ENCODE results near the gene FANCC. TPM values are rescaled to one million over a fixed set of nuclear protein-coding genes. Genes with fewer than 3 reads are reported as not detected.

FANCC gene
- total RNA-seq, 1 experiment from 2014 or later = 14.6 TPM

- DNase-seq (ENCODE audit: extremely low read depth, low read depth) = no peak
Measured at GRCh38 chr9:95201206-95201605, 116.3 kb downstream of the FANCC start.

- no peak for DNase-seq (ENCODE audit: extremely low read depth, low read depth)
Measured at GRCh38 chr9:95197692-95198271, 119.7 kb downstream of the FANCC start.

- no peak for DNase-seq (ENCODE audit: extremely low read depth, low read depth)
Measured at GRCh38 chr9:95193480-95193879, 124.0 kb downstream of the FANCC start.

- DNase-seq (ENCODE audit: extremely low read depth, low read depth) = no peak
Measured at GRCh38 chr9:95193067-95193466, 124.4 kb downstream of the FANCC start.

GRCh38 chr9:95192631-95193030 lies 124.9 kb downstream of the FANCC start:
- DNase-seq (ENCODE audit: extremely low read depth, low read depth) = no peak

- DNase-seq (ENCODE audit: extremely low read depth, low read depth) = no peak
Measured at GRCh38 chr9:95190413-95190812, 127.1 kb downstream of the FANCC start.

- no peak for DNase-seq (ENCODE audit: extremely low read depth, low read depth)
Measured at GRCh38 chr9:95189251-95190098, 128.0 kb downstream of the FANCC start.

GRCh38 chr9:95188459-95188858 lies 129.1 kb downstream of the FANCC start:
- no peak for DNase-seq (ENCODE audit: extremely low read depth, low read depth)

GRCh38 chr9:95185956-95186355 lies 131.6 kb downstream of the FANCC start:
- no peak for DNase-seq (ENCODE audit: extremely low read depth, low read depth)

- DNase-seq (ENCODE audit: extremely low read depth, low read depth) = no peak
Measured at GRCh38 chr9:95182854-95183563, 134.5 kb downstream of the FANCC start.

- DNase-seq (ENCODE audit: extremely low read depth, low read depth) = no peak
Measured at GRCh38 chr9:95181835-95182234, 135.7 kb downstream of the FANCC start.

GRCh38 chr9:95181226-95181818 lies 136.2 kb downstream of the FANCC start:
- no peak for DNase-seq (ENCODE audit: extremely low read depth, low read depth)

- DNase-seq (ENCODE audit: extremely low read depth, low read depth) = no peak
Measured at GRCh38 chr9:95177617-95178016, 139.9 kb downstream of the FANCC start.

GRCh38 chr9:95176755-95177319 lies 140.7 kb downstream of the FANCC start:
- DNase-seq (ENCODE audit: extremely low read depth, low read depth) = no peak

GRCh38 chr9:95175523-95175922 lies 142.0 kb downstream of the FANCC start:
- no peak for DNase-seq (ENCODE audit: extremely low read depth, low read depth)

GRCh38 chr9:95174038-95174437 lies 143.5 kb downstream of the FANCC start:
- DNase-seq (ENCODE audit: extremely low read depth, low read depth) = no peak

- DNase-seq (ENCODE audit: extremely low read depth, low read depth) = peak; percentile 40
Measured at GRCh38 chr9:95171596-95171995, 145.9 kb downstream of the FANCC start.

GRCh38 chr9:95171001-95171400 lies 146.5 kb downstream of the FANCC start:
- peak; percentile 74 for DNase-seq (ENCODE audit: extremely low read depth, low read depth)

- DNase-seq (ENCODE audit: extremely low read depth, low read depth) = peak; percentile 63
Measured at GRCh38 chr9:95167998-95168397, 149.5 kb downstream of the FANCC start.

- DNase-seq (ENCODE audit: extremely low read depth, low read depth) = no peak
Measured at GRCh38 chr9:95165004-95165403, 152.5 kb downstream of the FANCC start.
